HepG2 (cell line): ENCODE data around the gene ANLN. TPM values are rescaled to one million over a fixed set of nuclear protein-coding genes. Genes with fewer than 3 reads are reported as not detected.

Experiments used
- ATF6 ChIP-seq: sonication (generic); formaldehyde crosslinking; conservative IDR thresholded peaks from 2 replicates; pipeline ENCODE4 v1.4.0; 2020; ENCODE audit warnings: missing genetic modification reagents
- ELF1 ChIP-seq: sonication (generic); formaldehyde crosslinking; IDR thresholded peaks from 2 replicates; pipeline ENCODE4 v1.4.0; 2020; ENCODE audit warnings: missing genetic modification reagents
- ELF3 ChIP-seq: IDR thresholded peaks from 2 replicates; pipeline ENCODE4 v1.6.1; 2016; ENCODE audit warnings: missing genetic modification reagents, missing compliant biosample characterization
- FOXO4 ChIP-seq: sonication (generic); formaldehyde crosslinking; conservative IDR thresholded peaks from 2 replicates; pipeline ENCODE4 v1.8.1; 2023; ENCODE audit warnings: missing genetic modification reagents
- HIVEP1 ChIP-seq: sonication (generic); formaldehyde crosslinking; IDR thresholded peaks from 2 replicates; pipeline ENCODE4 v1.4.0; 2020; ENCODE audit warnings: mild to moderate bottlenecking, missing genetic modification reagents
- JUNB ChIP-seq: sonication (generic); formaldehyde crosslinking; IDR thresholded peaks from 2 replicates; pipeline ENCODE4 v1.8.0; 2022; ENCODE audit warnings: missing genetic modification reagents, mild to moderate bottlenecking, borderline replicate concordance
- KDM5A ChIP-seq: fragments of 200-600 bp; sonication (generic); IDR thresholded peaks from 2 replicates; pipeline ENCODE4 v1.7.0; 2018; ENCODE audit warnings: antibody characterized with exemption, mild to moderate bottlenecking, low read length, borderline replicate concordance
- UBTF ChIP-seq: sonication (generic); formaldehyde crosslinking; IDR thresholded peaks from 2 replicates; pipeline ENCODE4 v1.4.0; 2020; ENCODE audit warnings: mild to moderate bottlenecking, missing genetic modification reagents
- ZBTB20 ChIP-seq: sonication (generic); formaldehyde crosslinking; IDR thresholded peaks from 2 replicates; pipeline ENCODE4 v1.8.1; 2023; ENCODE audit warnings: missing genetic modification reagents, low read depth, mild to moderate bottlenecking, borderline replicate concordance
- ZNF224 ChIP-seq: sonication (generic); formaldehyde crosslinking; IDR thresholded peaks from 2 replicates; pipeline ENCODE4 v1.5.0; 2020; ENCODE audit warnings: mild to moderate bottlenecking, missing genetic modification reagents
- ZNF839 ChIP-seq: sonication (generic); formaldehyde crosslinking; IDR thresholded peaks from 2 replicates; pipeline ENCODE4 v1.4.0; 2020; ENCODE audit warnings: missing genetic modification reagents, mild to moderate bottlenecking, borderline replicate concordance
- polyA plus RNA-seq, 8 experiments: library from polyadenylated mRNA; depleted of rRNA in 3 of 8; stranded (reverse) in 7 of 8; unstranded in 1 of 8; fragments of >200 nt; fragmentation: Illumina TruSeq in 4 of 8; extraction: Trizol in 4 of 8; gene quantifications; 2 replicates each; pipeline versions ENCODE4 v1.2.1 to v1.2.3, GENCODE V29; 2011 to 2016; ENCODE audit warnings: low read depth in 4 of 8, missing spikeins in 1 of 8, mixed read lengths in 1 of 8; ENCODE audit not compliant: insufficient read depth in 1 of 8
- total RNA-seq, 5 experiments: library from RNA; depleted of rRNA; stranded (reverse); fragments of >200 nt; fragmentation: Illumina TruSeq; extraction: Trizol; gene quantifications; 2 replicates each; pipeline ENCODE4 v1.2.3, GENCODE V29; 2016; ENCODE audit warnings: low read depth in 1 of 5
- TF ChIP-seq, protein P1 (sequence below): sonication (generic); formaldehyde crosslinking; IDR thresholded peaks from 2 replicates; pipeline ENCODE4 v1.9.0; 2022; ENCODE audit warnings: low read depth, missing genetic modification reagents
- TF ChIP-seq, protein P2 (sequence below), 2 experiments: sonication (generic) in 1 of 2; formaldehyde crosslinking in 1 of 2; IDR thresholded peaks; 2 replicates each; pipeline versions ENCODE4 v1.6.1 to v1.9.0; 2014 to 2022; ENCODE audit warnings: antibody characterized with exemption in 1 of 2, borderline replicate concordance in 1 of 2, inconsistent platforms in 1 of 2, low read depth in 1 of 2, missing genetic modification reagents in 1 of 2

The ANLN gene
- total and polyA plus RNA-seq, 2 of the 13 experiments (the other 11 are each of a cell fraction or from before 2014, with no cell fraction given), result 20.0 to 72.0 TPM

DNA sequence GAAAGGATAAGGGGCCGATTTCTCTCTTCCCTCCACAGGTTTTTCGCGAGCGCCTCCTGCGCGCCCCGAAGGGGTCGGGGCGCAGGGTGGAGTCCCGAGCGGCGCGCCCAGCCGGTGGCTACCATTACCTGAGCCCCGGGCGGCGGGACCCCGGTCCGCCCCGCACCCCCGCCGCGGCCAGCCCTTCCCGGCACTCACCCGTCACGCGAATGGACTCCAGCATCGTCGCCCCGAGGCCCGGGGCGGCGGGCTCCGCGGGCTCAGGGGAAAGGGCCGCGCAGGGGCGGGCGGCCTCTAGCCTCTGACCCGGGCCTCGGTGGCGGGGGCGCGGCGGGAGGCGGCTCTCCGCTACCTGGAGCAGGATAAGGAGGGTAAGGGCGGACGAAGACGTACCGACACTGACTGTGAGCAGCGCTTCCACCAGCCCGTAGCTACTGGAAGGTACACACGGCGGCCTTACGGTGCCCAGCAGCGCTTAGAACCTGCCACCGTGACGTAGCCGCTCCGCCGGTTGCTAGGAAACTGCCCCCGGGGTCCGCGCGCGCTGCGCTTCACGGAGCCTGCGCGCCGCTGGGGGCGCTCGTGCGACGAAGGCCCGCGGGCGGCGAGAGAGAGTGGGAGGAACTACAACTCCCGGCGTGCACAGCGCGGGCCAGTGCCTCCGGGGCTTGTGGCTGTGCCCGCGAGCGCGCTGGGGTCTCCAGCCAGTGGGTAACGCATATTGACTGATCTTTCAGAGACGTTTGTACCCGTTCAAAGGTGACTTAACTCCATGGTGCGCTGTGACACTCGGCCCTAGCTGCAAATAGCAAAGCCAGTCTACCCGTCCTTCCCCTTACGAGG lies 22.7 kb upstream of the ANLN start (continued):
- TF ChIP-seq ATF6 (CRISPR knock-in tag) (no peak), ZNF224 (CRISPR knock-in tag) (no peak), KDM5A (no peak), ZBTB20 (no peak), UBTF (CRISPR knock-in tag) (peak; percentile 76; the same call in 1 of the 2 replicates), HIVEP1 (CRISPR knock-in tag) (peak; percentile 60; the same call in 1 of the 2 replicates), FOXO4 (CRISPR knock-in tag) (peak; percentile 88; the same call in 1 of the 2 replicates), ELF3 (no peak), ZNF839 (CRISPR knock-in tag) (no peak), JUNB (CRISPR knock-in tag) (no peak), ELF1 (CRISPR knock-in tag) (peak; percentile 33; the same call in 1 of the 2 replicates)
- TF ChIP-seq, protein P1, sequence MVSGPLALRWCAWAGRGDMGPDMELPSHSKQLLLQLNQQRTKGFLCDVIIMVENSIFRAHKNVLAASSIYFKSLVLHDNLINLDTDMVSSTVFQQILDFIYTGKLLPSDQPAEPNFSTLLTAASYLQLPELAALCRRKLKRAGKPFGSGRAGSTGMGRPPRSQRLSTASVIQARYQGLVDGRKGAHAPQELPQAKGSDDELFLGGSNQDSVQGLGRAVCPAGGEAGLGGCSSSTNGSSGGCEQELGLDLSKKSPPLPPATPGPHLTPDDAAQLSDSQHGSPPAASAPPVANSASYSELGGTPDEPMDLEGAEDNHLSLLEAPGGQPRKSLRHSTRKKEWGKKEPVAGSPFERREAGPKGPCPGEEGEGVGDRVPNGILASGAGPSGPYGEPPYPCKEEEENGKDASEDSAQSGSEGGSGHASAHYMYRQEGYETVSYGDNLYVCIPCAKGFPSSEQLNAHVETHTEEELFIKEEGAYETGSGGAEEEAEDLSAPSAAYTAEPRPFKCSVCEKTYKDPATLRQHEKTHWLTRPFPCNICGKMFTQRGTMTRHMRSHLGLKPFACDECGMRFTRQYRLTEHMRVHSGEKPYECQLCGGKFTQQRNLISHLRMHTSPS (CRISPR knock-in tag), result peak; percentile 69
- TF ChIP-seq, protein P2, sequence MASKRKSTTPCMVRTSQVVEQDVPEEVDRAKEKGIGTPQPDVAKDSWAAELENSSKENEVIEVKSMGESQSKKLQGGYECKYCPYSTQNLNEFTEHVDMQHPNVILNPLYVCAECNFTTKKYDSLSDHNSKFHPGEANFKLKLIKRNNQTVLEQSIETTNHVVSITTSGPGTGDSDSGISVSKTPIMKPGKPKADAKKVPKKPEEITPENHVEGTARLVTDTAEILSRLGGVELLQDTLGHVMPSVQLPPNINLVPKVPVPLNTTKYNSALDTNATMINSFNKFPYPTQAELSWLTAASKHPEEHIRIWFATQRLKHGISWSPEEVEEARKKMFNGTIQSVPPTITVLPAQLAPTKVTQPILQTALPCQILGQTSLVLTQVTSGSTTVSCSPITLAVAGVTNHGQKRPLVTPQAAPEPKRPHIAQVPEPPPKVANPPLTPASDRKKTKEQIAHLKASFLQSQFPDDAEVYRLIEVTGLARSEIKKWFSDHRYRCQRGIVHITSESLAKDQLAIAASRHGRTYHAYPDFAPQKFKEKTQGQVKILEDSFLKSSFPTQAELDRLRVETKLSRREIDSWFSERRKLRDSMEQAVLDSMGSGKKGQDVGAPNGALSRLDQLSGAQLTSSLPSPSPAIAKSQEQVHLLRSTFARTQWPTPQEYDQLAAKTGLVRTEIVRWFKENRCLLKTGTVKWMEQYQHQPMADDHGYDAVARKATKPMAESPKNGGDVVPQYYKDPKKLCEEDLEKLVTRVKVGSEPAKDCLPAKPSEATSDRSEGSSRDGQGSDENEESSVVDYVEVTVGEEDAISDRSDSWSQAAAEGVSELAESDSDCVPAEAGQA (IDR thresholded peaks at IDR 0.05; ENCODE audit: low read depth), result peak; percentile 58; the same call in 1 of the 2 replicates
- TF ChIP-seq, protein P2 (CRISPR knock-in tag; IDR thresholded peaks at IDR 0.05; ENCODE audit: borderline replicate concordance), result no peak
